A172 (cell line): ENCODE results near the gene NPIPA5. TPM values are rescaled to one million over a fixed set of nuclear protein-coding genes. Genes with fewer than 3 reads are reported as not detected.

ENCODE experiments used
- total RNA-seq: library from RNA; depleted of rRNA; stranded (reverse); fragments of >200 nt; shearing (Covaris generic); gene quantifications from 2 replicates; pipeline ENCODE4 v1.2.3, GENCODE V29; 2014; rRNA removed

The NPIPA5 gene
- total RNA-seq, 1 experiment from 2014 or later = not detected

Other genes starting within 250 kb of the NPIPA5 start
- gene MPV17L, start 17.5 kb upstream of the NPIPA5 start, total RNA-seq = 0.02 TPM in 1 of 2 replicates, not detected in the other
- 12.9 and 17.4 TPM in 2 replicates for gene BMERB1, start 56.3 kb upstream of the NPIPA5 start, total RNA-seq